GM12878 (cell line): ENCODE results near the gene NMRK2. TPM values are rescaled to one million over a fixed set of nuclear protein-coding genes. Genes with fewer than 3 reads are reported as not detected.

Experiments
- ATAC-seq: fragments of 200-7000 bp; cut with Tn5 transposase; 3 replicates; pipeline ENCODE4 v1.9.1; 2020; ENCODE audit warnings: mild to moderate bottlenecking, moderate library complexity
- BruUV-seq: library from RNA; stranded (reverse); fragments of 400-500 nt; replicated peaks from 2 replicates; lab custom pipeline; 2021; lab: Mats Ljungman, UMichigan
- CTCF ChIA-PET: fragments of 300-600 bp; sonication (Branson Sonifier 250); formaldehyde crosslinking; extraction: SDS; loops from one replicate; lab custom pipeline; 2021; ENCODE audit warnings: inconsistent platforms; lab: Yijun Ruan, JAX
- POLR2A ChIA-PET: fragments of 350-600 bp; formaldehyde crosslinking; extraction: SDS; loops from one replicate; lab custom pipeline; 2021; ENCODE audit warnings: inconsistent platforms; lab: Charles Lee
- RAD21 ChIA-PET: fragments of 300-600 bp; sonication (Branson Sonifier 250); formaldehyde crosslinking; loops from one replicate; lab custom pipeline; 2023; ENCODE audit warnings: antibody characterized with exemption; ENCODE audit not compliant: unreplicated experiment; lab: Charles Lee
- SMC1A ChIA-PET: fragments of 300-600 bp; sonication (Branson Sonifier 250); formaldehyde crosslinking; loops from one replicate; lab custom pipeline; 2023; ENCODE audit not compliant: unreplicated experiment, uncharacterized antibody; lab: Charles Lee
- DNase-seq: peaks from one replicate; pipeline ENCODE4 v3.0.0-alpha.2; 2011; ENCODE audit warnings: low read depth, low spot score
- FAIRE-seq: peaks from 3 replicates; lab custom pipeline; 2011; peaks lifted over from hg19 to GRCh38; lab: Jason Lieb, UNC
- H2AFZ ChIP-seq: 2 replicates; pipeline ENCODE4 v1.6.0; 2011; ENCODE audit warnings: low read depth, low read length, control low read depth; ENCODE audit not compliant: control insufficient read depth
- H3K27ac ChIP-seq: 2 replicates; pipeline ENCODE4 v1.5.1; 2011; ENCODE audit warnings: control low read depth; ENCODE audit not compliant: control insufficient read depth, insufficient read depth
- H3K27me3 ChIP-seq, 2 experiments: replicated peaks in 1 of 2; 2 replicates each; pipeline versions ENCODE4 v1.6.0 to v1.6.1; 2011; ENCODE audit warnings: low read length in 1 of 2; ENCODE audit not compliant: control insufficient read depth in 2 of 2, insufficient read depth in 2 of 2
- H3K36me3 ChIP-seq, 2 experiments: 2 replicates each; pipeline ENCODE4 v1.5.1; 2011; ENCODE audit warnings: low read length in 1 of 2; ENCODE audit not compliant: control insufficient read depth in 2 of 2, insufficient read depth in 2 of 2
- H3K4me1 ChIP-seq: 2 replicates; pipeline ENCODE4 v1.6.1; 2011; ENCODE audit warnings: mild to moderate bottlenecking, low read length, moderate library complexity, mixed read lengths; ENCODE audit not compliant: control insufficient read depth, insufficient read depth
- H3K4me2 ChIP-seq: 2 replicates; pipeline ENCODE4 v1.6.0; 2011; ENCODE audit warnings: control low read depth; ENCODE audit not compliant: control insufficient read depth, insufficient read depth
- H3K4me3 ChIP-seq: fragments of 200-600 bp; sonication (generic); 2 replicates; pipeline ENCODE4 v1.5.1; 2016
- H3K79me2 ChIP-seq: 2 replicates; pipeline ENCODE4 v1.6.0; 2011; ENCODE audit warnings: low read length; ENCODE audit not compliant: control insufficient read depth, insufficient read depth
- H3K9ac ChIP-seq: 2 replicates; pipeline ENCODE4 v1.8.0; 2011; ENCODE audit warnings: low read length, control low read depth, mixed read lengths; ENCODE audit not compliant: control insufficient read depth, insufficient read depth
- H3K9me3 ChIP-seq: replicated peaks from 3 replicates; pipeline ENCODE4 v1.5.1; 2011; ENCODE audit warnings: mild to moderate bottlenecking, low read length; ENCODE audit not compliant: control insufficient read depth, insufficient read depth
- H4K20me1 ChIP-seq: 2 replicates; pipeline ENCODE4 v1.6.0; 2011; ENCODE audit not compliant: control insufficient read depth, insufficient read depth
- CBX5 ChIP-seq: sonication (generic); IDR thresholded peaks from 2 replicates; pipeline ENCODE4 v1.6.1; 2016; ENCODE audit warnings: low read depth, moderate library complexity, mild to moderate bottlenecking, inconsistent platforms
- EP300 ChIP-seq, 2 experiments: fragments of 150-350 bp in 1 of 2; IDR thresholded peaks; 2 replicates each; pipeline ENCODE4 v1.6.1; 2011 to 2012; ENCODE audit warnings: low read depth in 2 of 2, low read length in 2 of 2, borderline replicate concordance in 1 of 2, improper control_type of control experiment in 1 of 2, inconsistent platforms in 1 of 2; ENCODE audit not compliant: control insufficient read depth in 1 of 2
- HSF1 ChIP-seq: fragments of 150-350 bp; IDR thresholded peaks from 2 replicates; pipeline ENCODE4 v1.6.1; 2014; ENCODE audit warnings: mild to moderate bottlenecking, low read depth, low read length
- MTA2 ChIP-seq: fragments of 450-650 bp; IDR thresholded peaks from 2 replicates; pipeline ENCODE4 v1.6.1; 2016; ENCODE audit warnings: low read depth, mild to moderate bottlenecking, moderate library complexity
- NBN ChIP-seq: fragments of 450-650 bp; IDR thresholded peaks from 2 replicates; pipeline ENCODE4 v1.6.1; 2016
- SMAD5 ChIP-seq: IDR thresholded peaks from 2 replicates; pipeline ENCODE4 v1.6.1; 2016; ENCODE audit warnings: antibody characterized with exemption, low read depth
- WGBS: methylation state at CpG from one replicate; pipeline ENCODE4 v1.1.6; 2016; ENCODE audit warnings: low lambda C conversion rate; ENCODE audit not compliant: insufficient replicate concordance, insufficient coverage; ENCODE audit errors: missing lambda C conversion rate; 5-methylcytosine and 5-hydroxymethylcytosine counted together
- in situ Hi-C: fragments of 300-500 bp; cut with MboI; formaldehyde crosslinking; loops from 9 replicates; pipeline ENCODE4 v1.14.3; 2018; ENCODE audit warnings: mixed read lengths
- intact Hi-C: fragments of 100-400 bp; cut with micrococcal nuclease; formaldehyde crosslinking; loops from one replicate; pipeline ENCODE4 v1.14.2; 2022; ENCODE audit not compliant: unreplicated experiment
- polyA plus RNA-seq, 11 experiments: library from polyadenylated mRNA; depleted of rRNA in 4 of 11; unstranded in 6 of 11; stranded (reverse) in 5 of 11; fragments of >200 nt; fragmentation: Nextera tagmentation in 4 of 11; fragmentation: Illumina TruSeq in 1 of 11; extraction: Ambion mirVana in 4 of 11; extraction: Trizol in 1 of 11; gene quantifications; 1 replicate in 1 of 11; 2 replicates in 10 of 11; pipeline versions ENCODE4 v1.2.1 to v1.2.3, GENCODE V29; 2011 to 2016; ENCODE audit warnings: inconsistent platforms in 2 of 11, missing spikeins in 2 of 11, low read depth in 1 of 11
- total RNA-seq, 4 experiments: library from RNA; depleted of rRNA in 3 of 4; stranded (reverse); fragments of >200 nt in 3 of 4; fragmentation: Illumina TruSeq in 1 of 4; extraction: Trizol in 1 of 4; gene quantifications; 2 replicates each; pipeline versions ENCODE4 v1.2.1 to v1.2.3, GENCODE V29; 2013 to 2021

NMRK2 gene
- total and polyA plus RNA-seq, 10 of the 15 experiments (the other 5 are each of a cell fraction or from before 2014, with no cell fraction given) = 0.14 to 0.15 TPM; not detected in 8

GRCh38 chr19:3975144-3975543 lies 42.3 kb downstream of the NMRK2 start:
- intact Hi-C loops = no loop called here
- Histone ChIP-seq H3K27ac (no peak overlapping the region), H3K9me3 (no peaks in the 10 kb centered on the region), H4K20me1 (peaks cover 20% of the 10 kb centered on the region), H3K27me3 (no peaks in the 10 kb centered on the region), H3K4me1 (peaks cover 3% of the 10 kb centered on the region), H3K36me3 (peaks cover 17 to 40% of the 10 kb centered on the region in 2 experiments), H2AFZ (no peak overlapping the region), H3K79me2 (peaks cover 33% of the 10 kb centered on the region), H3K4me2 (no peak overlapping the region), H3K4me3 (no peak overlapping the region), H3K9ac (no peak overlapping the region)
- TF ChIP-seq HSF1 = no peak
- 0 out of 2 replicates have a peak, but pooled peaks have one; percentile 20 for TF ChIP-seq SMAD5
- no peak for TF ChIP-seq CBX5
- no peak for TF ChIP-seq MTA2
- TF ChIP-seq NBN = no peak
- no peak for TF ChIP-seq EP300 (IDR thresholded peaks at IDR 0.05; ENCODE audit: borderline replicate concordance in 1 of 2, control insufficient read depth in 1 of 2, low read depth in 2 of 2, low read length in 2 of 2)
- no peak for FAIRE-seq
- in situ Hi-C loops = no loop called here
- ChIA-PET RAD21 (no interaction called here), SMC1A (no interaction called here), CTCF (interaction anchor here (0.7 kb wide), 1 partner anchor 15 kb away, joined by 5 read pairs; no protein-coding TSS in a partner anchor), POLR2A (no interaction called here)
- no peak for ATAC-seq
- WGBS = 93% methylated on average over 8 of the region's 8 CpGs
- no TSS peak for BruUV-seq
- DNase-seq = no peak
